A673 (cell line): Measurements from ENCODE around the gene RRAGC. TPM values are rescaled to one million over a fixed set of nuclear protein-coding genes. Genes with fewer than 3 reads are reported as not detected.

Source experiments
- BruUV-seq: library from RNA; stranded (reverse); fragments of 400-500 nt; replicated peaks from 2 replicates; lab custom pipeline; 2021; lab: Mats Ljungman, UMichigan
- CTCF ChIA-PET: fragments of 300-600 bp; sonication (Branson Sonifier 250); formaldehyde crosslinking; loops from one replicate; lab custom pipeline; 2022; ENCODE audit warnings: antibody characterized with exemption; lab: Charles Lee
- POLR2A ChIA-PET: fragments of 300-600 bp; sonication (Branson Sonifier 250); formaldehyde crosslinking; loops from one replicate; lab custom pipeline; 2022; ENCODE audit warnings: antibody characterized with exemption; ENCODE audit not compliant: low non-redundant PET; lab: Charles Lee
- DNase-seq: peaks from one replicate; pipeline ENCODE4 v3.0.0-alpha.2; 2015; ENCODE audit warnings: low spot score
- H3K27ac ChIP-seq: fragments of 200-600 bp; sonication (generic); 2 replicates; pipeline ENCODE4 v1.5.1; 2016; ENCODE audit warnings: mixed run types, low read depth, mild to moderate bottlenecking, mixed read lengths, antibody characterized with exemption, low read length; ENCODE audit not compliant: poor library complexity, severe bottlenecking
- H3K27me3 ChIP-seq: fragments of 200-600 bp; sonication (generic); replicated peaks from 2 replicates; pipeline ENCODE4 v1.6.1; 2017; ENCODE audit warnings: mixed run types, low read depth, mild to moderate bottlenecking, mixed read lengths, antibody characterized with exemption, low read length; ENCODE audit not compliant: insufficient read depth, poor library complexity
- H3K36me3 ChIP-seq: fragments of 200-600 bp; sonication (generic); 2 replicates; pipeline ENCODE4 v1.6.1; 2016; ENCODE audit warnings: mixed run types, mild to moderate bottlenecking, mixed read lengths, antibody characterized with exemption, low read length; ENCODE audit not compliant: insufficient read depth, poor library complexity, severe bottlenecking
- H3K4me1 ChIP-seq: fragments of 200-600 bp; sonication (generic); 2 replicates; pipeline ENCODE4 v1.6.1; 2017; ENCODE audit warnings: mixed run types, mild to moderate bottlenecking, mixed read lengths, antibody characterized with exemption, low read length; ENCODE audit not compliant: insufficient read depth, poor library complexity, severe bottlenecking
- H3K4me3 ChIP-seq: fragments of 200-600 bp; sonication (generic); 2 replicates; pipeline ENCODE4 v1.5.1; 2016; ENCODE audit warnings: low read depth, mixed run types, mild to moderate bottlenecking, mixed read lengths, low read length; ENCODE audit not compliant: poor library complexity, severe bottlenecking
- H3K9me3 ChIP-seq: fragments of 200-600 bp; sonication (generic); 2 replicates; pipeline ENCODE4 v1.6.1; 2016; ENCODE audit warnings: mixed run types, low read depth, mild to moderate bottlenecking, mixed read lengths, antibody characterized with exemption, low read length; ENCODE audit not compliant: poor library complexity, severe bottlenecking
- EZH2 ChIP-seq: fragments of 200-600 bp; sonication (generic); IDR thresholded peaks from 2 replicates; pipeline ENCODE4 v1.6.1; 2017; ENCODE audit warnings: borderline replicate concordance, low read depth, mild to moderate bottlenecking, mixed read lengths, antibody characterized with exemption, low read length; ENCODE audit not compliant: poor library complexity, severe bottlenecking
- intact Hi-C: fragments of 100-400 bp; cut with micrococcal nuclease; formaldehyde crosslinking; loops from one replicate; pipeline ENCODE4 v1.10.0; 2022; ENCODE audit not compliant: unreplicated experiment
- total RNA-seq: library from RNA; stranded (reverse); gene quantifications from 2 replicates; pipeline ENCODE4 v1.2.3, GENCODE V29; 2021
- TF ChIP-seq, protein P1 (sequence below): fragments of 300-800, 200-600 bp; sonication (generic); conservative IDR thresholded peaks from 2 replicates; pipeline ENCODE4 v1.5.1; 2017; ENCODE audit warnings: low read depth, mild to moderate bottlenecking, antibody characterized with exemption, low read length, moderate library complexity, mixed read lengths

The RRAGC gene
- total RNA-seq, 1 experiment from 2014 or later = 26.0 TPM

DNA sequence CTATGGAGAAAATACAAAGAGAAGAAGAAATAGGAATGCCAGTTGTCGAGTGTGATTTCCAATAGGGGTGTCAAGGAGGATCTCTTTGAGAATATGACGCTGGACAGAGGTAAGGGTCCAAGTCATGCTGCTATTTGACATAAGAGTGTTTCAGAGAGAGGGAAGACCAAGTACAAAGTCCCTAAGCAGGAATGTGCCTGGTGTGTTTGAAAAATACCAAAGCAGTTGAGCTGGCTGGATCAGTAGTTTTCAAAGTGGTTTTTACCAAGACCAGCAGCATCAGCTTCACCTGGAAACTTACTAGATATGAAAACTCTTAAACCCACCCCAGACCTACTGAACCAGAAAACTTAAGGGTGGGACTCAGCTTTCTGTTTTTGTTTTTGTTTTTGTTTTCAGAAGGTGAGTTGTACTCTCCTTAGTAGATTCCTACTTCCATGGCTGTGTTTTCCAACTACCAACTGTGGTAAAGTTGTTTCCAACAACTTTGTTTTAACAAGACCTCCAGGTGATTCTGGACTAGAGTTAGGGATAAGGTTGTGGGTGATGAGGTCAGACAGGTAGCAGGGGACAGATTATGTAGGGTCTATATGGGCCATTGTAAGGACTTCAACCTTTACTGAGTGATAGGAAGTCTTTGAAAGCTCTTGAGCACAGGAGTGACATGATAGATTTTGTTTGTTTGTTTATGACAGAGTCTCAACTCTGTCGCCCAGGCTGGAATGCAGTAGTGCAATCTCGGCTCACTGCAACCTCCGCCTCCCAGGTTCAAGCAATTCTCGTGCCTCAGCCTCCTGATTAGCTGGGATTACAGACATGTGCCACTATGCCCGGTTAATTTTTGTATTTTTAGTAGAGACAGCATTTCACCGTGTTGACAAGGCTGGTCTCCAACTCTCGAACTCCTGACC, 29.1 kb upstream of the RRAGC start:
- intact Hi-C loops = no loop called here

DNA sequence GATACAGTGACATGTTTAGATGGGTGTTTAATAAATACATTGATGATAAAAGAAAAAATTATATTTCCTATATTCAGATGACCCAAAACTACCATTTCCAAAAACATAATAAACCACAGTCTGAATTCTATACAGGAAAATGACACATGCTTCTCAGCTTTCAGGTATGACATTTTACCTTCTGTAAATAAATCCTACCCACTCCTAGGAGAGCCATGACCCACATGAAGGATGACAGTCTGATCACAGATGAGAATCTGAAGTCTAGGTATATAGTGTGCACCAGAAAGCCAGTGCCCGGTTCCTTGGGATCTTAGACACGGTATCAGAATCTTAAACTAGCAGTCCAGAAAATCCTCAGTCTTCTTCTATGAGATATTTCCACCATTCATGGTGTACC, 25.5 kb upstream of the RRAGC start:
- no peak overlapping the region for H3K4me3 ChIP-seq
- no peaks in the 10 kb centered on the region for H3K36me3 ChIP-seq
- no peaks in the 10 kb centered on the region for H3K9me3 ChIP-seq
- ChIA-PET POLR2A (no interaction called here), CTCF (no interaction called here)
- TF ChIP-seq, protein P1, sequence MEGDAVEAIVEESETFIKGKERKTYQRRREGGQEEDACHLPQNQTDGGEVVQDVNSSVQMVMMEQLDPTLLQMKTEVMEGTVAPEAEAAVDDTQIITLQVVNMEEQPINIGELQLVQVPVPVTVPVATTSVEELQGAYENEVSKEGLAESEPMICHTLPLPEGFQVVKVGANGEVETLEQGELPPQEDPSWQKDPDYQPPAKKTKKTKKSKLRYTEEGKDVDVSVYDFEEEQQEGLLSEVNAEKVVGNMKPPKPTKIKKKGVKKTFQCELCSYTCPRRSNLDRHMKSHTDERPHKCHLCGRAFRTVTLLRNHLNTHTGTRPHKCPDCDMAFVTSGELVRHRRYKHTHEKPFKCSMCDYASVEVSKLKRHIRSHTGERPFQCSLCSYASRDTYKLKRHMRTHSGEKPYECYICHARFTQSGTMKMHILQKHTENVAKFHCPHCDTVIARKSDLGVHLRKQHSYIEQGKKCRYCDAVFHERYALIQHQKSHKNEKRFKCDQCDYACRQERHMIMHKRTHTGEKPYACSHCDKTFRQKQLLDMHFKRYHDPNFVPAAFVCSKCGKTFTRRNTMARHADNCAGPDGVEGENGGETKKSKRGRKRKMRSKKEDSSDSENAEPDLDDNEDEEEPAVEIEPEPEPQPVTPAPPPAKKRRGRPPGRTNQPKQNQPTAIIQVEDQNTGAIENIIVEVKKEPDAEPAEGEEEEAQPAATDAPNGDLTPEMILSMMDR = no peak
- no peak for TF ChIP-seq EZH2
- BruUV-seq = no TSS peak
- no peaks in the 10 kb centered on the region for H3K4me1 ChIP-seq
- no peak for DNase-seq
- intact Hi-C loops = no loop called here
- H3K27ac ChIP-seq = no peak overlapping the region
- H3K27me3 ChIP-seq = no peaks in the 10 kb centered on the region

More for the DNA sequence above, 29.1 kb upstream of the RRAGC start:
- TF ChIP-seq EZH2 = no peak
- TF ChIP-seq, protein P1 = no peak
- CTCF ChIA-PET = no interaction called here
- no peak for DNase-seq
- H3K36me3 ChIP-seq = no peaks in the 10 kb centered on the region
- no peaks in the 10 kb centered on the region for H3K27me3 ChIP-seq
- POLR2A ChIA-PET = no interaction called here
- H3K9me3 ChIP-seq = no peaks in the 10 kb centered on the region
- no peak overlapping the region for H3K4me3 ChIP-seq
- H3K27ac ChIP-seq = no peak overlapping the region
- BruUV-seq = no TSS peak
- H3K4me1 ChIP-seq = no peaks in the 10 kb centered on the region

DNA sequence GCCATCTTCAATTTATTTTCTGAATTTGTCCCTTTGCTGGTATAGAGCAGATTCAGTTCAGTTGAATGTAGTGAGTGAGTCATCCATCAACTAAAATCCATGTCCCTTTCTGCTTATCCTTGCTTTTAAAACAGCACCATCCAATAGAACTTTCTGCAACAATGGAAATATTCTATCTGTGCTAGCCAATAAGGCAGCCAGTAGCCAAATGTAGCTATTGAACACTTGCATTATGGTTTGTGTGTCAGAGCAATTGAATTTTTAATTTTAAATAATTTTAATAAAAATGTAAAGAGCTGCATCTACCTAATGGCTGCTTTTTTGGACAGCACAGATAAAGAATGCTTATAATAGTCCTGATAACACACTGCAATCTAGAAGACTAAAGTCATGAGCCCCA, 21.9 kb upstream of the RRAGC start, which contains the start of gene GJA9:
Gene GJA9 (minus strand): TSS at position 101 of the 400 bp plus-strand sequence. CDS start 5,489 bp downstream, outside the sequence.
- Histone ChIP-seq H3K27me3 (no peaks in the 10 kb centered on the region), H3K4me1 (no peaks in the 10 kb centered on the region), H3K9me3 (no peaks in the 10 kb centered on the region), H3K4me3 (no peak within 1 kb of the TSS), H3K36me3 (no peaks in the 10 kb centered on the region), H3K27ac (no peak within 1 kb of the TSS)
- BruUV-seq = no TSS peak
- TF ChIP-seq, protein P1 = no peak
- TF ChIP-seq EZH2 = no peak
- intact Hi-C loops = no loop called here
- no peak for DNase-seq
- ChIA-PET POLR2A (no interaction called here), CTCF (no interaction called here)
